ENCODE results near the gene MEGF11.
A peak's percentile ranks its signal among the peaks of the same experiment; 100 is the strongest.

Gene MEGF11

DNA sequence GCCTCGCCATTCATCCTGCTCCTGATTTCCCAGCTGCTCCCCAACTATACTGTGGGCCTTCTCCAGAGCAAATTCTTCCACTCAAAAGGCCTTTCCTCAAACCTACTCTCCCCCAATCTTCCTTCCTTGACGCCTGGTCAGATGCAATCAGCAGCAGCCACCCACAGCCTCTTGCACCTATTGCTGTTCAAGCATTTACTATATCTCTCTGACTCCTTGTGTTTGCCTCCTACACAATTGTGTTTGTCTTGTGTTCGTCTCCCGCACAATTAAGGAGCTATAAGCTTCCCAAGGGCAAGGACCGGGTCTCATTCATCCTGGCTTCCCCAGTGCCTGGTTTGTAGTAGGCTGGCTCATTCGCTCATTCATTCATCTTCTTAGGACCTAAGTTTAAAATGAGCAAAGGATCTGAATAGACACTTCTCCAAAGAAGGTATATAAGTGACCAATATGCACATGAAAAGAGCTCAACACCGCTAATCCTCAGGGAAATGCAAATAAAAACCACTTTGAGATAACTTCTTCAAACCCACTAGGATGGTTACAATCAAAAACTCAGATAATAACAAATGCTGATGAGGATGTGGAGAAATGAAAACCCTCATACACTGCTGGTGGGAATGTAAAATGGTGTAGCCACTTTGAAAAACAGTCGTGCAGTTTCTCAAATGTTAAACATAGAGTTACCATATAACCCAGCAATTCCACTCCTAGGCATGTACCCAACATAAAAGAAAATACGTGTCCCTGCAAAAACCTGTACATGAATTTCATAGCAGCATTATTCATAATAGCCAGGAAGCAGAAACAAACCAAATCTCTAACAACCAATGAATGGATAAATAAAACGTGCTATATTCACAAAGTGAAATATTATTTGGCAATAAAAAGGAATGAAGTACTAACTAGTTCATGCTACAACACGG lies 31.0 kb downstream of the MEGF11 start:
- FAIRE-seq (peak; percentile 33), DNase-seq (ENCODE audit: insufficient read length, low spot score) (no peak)
- no peak for TF ChIP-seq TAF1 (IDR thresholded peaks at IDR 0.05; ENCODE audit: low read depth, low read length)
- no peak for TF ChIP-seq SPI1 (IDR thresholded peaks at IDR 0.05; ENCODE audit: low read depth, low read length)
- TF ChIP-seq POLR2AphosphoS5 (IDR thresholded peaks at IDR 0.05; ENCODE audit: low read depth, low read length): no peak
- TF ChIP-seq PAX5 (IDR thresholded peaks at IDR 0.05; ENCODE audit: insufficient read depth, low read length, severe bottlenecking): no peak
- no peak for TF ChIP-seq POU2F2 (IDR thresholded peaks at IDR 0.05; ENCODE audit: low read depth, low read length)
- TF ChIP-seq POLR2A (IDR thresholded peaks at IDR 0.05; ENCODE audit: low read depth, low read length): no peak

DNA sequence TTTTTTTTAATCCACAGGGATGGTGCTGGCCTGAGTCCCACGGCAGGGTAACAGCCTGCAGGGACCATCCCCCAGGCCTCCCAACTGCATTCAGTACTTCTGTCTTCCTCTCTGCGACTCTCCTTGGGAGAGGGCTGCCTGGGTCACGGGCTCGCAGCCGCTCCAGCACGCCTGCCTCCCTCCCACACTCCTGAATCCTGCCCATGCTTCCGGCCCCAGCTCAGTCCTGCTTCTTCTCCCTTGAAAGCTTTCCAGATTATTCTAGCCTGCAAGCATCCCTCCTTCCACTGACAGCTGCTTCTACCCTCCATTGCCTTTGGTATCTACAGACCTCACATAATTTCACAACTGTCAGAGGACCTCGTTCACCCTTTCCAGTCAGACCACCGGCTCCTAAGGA lies 32.4 kb downstream of the MEGF11 start:
- no peak for FAIRE-seq
- TF ChIP-seq PAX5 (IDR thresholded peaks at IDR 0.05; ENCODE audit: insufficient read depth, low read length, severe bottlenecking) (no peak), SPI1 (IDR thresholded peaks at IDR 0.05; ENCODE audit: low read depth, low read length) (no peak), POLR2AphosphoS5 (IDR thresholded peaks at IDR 0.05; ENCODE audit: low read depth, low read length) (no peak), POU2F2 (IDR thresholded peaks at IDR 0.05; ENCODE audit: low read depth, low read length) (no peak), TAF1 (IDR thresholded peaks at IDR 0.05; ENCODE audit: low read depth, low read length) (no peak), POLR2A (IDR thresholded peaks at IDR 0.05; ENCODE audit: low read depth, low read length) (no peak)
- no peak for DNase-seq (ENCODE audit: insufficient read length, low spot score)

DNA sequence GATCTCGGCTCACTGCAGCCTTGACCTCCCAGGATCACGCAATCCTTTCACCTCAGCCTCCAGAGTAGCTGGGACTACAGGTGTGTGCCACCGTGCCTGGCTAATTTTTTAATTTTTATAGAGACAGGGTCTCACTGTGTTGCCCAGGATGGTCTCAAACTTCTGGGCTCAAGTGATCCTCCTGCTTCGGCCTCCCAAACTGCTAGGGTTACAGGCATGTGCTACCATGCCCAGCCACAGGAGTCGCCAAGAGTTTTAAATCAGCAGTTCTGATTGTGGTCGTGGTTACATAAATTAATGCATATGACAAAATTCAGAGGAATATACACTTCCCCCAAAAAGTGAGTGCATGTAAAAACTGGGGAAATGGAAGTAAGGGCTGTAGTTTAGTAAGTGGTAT lies 32.9 kb downstream of the MEGF11 start:
- no peak for TF ChIP-seq POLR2A (IDR thresholded peaks at IDR 0.05; ENCODE audit: low read depth, low read length)
- no peak for TF ChIP-seq PAX5 (IDR thresholded peaks at IDR 0.05; ENCODE audit: insufficient read depth, low read length, severe bottlenecking)
- no peak for TF ChIP-seq POLR2AphosphoS5 (IDR thresholded peaks at IDR 0.05; ENCODE audit: low read depth, low read length)
- TF ChIP-seq TAF1 (IDR thresholded peaks at IDR 0.05; ENCODE audit: low read depth, low read length): no peak
- TF ChIP-seq SPI1 (IDR thresholded peaks at IDR 0.05; ENCODE audit: low read depth, low read length): no peak
- no peak for TF ChIP-seq POU2F2 (IDR thresholded peaks at IDR 0.05; ENCODE audit: low read depth, low read length)
- FAIRE-seq: no peak
- no peak for DNase-seq (ENCODE audit: insufficient read length, low spot score)

DNA sequence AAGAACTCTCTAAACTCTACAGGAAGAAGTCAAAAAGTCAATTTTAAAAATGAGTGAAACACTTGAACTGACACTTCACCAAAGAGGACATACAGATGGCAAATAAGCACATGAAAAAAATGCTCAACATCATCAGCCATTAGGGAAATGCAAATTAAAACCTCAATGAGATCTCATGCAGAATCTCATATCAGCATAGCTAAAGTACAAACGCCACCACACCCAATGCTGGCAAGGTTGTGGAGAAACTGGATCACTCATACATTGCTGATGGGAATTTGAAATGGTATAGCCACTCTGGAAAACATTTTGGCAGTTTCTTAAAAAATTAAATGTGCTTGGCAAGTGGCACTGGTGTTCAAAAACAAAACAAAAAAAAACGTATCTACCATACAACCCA lies 34.2 kb downstream of the MEGF11 start:
- DNase-seq (ENCODE audit: insufficient read length, low spot score) (no peak), FAIRE-seq (no peak)
- TF ChIP-seq PAX5 (IDR thresholded peaks at IDR 0.05; ENCODE audit: insufficient read depth, low read length, severe bottlenecking) (no peak), POLR2AphosphoS5 (IDR thresholded peaks at IDR 0.05; ENCODE audit: low read depth, low read length) (no peak), POU2F2 (IDR thresholded peaks at IDR 0.05; ENCODE audit: low read depth, low read length) (no peak), SPI1 (IDR thresholded peaks at IDR 0.05; ENCODE audit: low read depth, low read length) (no peak), POLR2A (IDR thresholded peaks at IDR 0.05; ENCODE audit: low read depth, low read length) (no peak), TAF1 (IDR thresholded peaks at IDR 0.05; ENCODE audit: low read depth, low read length) (no peak)

DNA sequence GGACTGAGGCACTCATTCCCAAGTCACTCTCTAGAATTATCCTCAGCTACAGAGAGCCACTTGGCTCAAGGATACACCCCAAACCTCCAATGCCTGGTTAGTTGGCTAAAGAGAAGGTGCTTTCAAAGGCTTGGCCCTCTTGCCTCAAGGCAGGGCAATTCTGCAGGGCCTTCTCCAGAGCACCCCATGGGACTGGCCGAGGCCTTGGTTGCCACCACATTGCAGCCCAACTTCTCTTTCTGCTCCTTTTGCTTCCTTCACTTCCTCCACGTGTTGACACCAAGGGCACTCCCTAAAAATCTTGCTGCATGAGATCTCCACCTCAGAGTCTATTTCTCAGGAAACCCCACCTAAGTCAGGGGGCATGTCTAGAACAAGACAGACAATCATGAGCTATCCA lies 36.7 kb downstream of the MEGF11 start:
- no peak for TF ChIP-seq POU2F2 (IDR thresholded peaks at IDR 0.05; ENCODE audit: low read depth, low read length)
- no peak for TF ChIP-seq POLR2AphosphoS5 (IDR thresholded peaks at IDR 0.05; ENCODE audit: low read depth, low read length)
- no peak for TF ChIP-seq TAF1 (IDR thresholded peaks at IDR 0.05; ENCODE audit: low read depth, low read length)
- no peak for TF ChIP-seq POLR2A (IDR thresholded peaks at IDR 0.05; ENCODE audit: low read depth, low read length)
- no peak for TF ChIP-seq PAX5 (IDR thresholded peaks at IDR 0.05; ENCODE audit: insufficient read depth, low read length, severe bottlenecking)
- FAIRE-seq (no peak), DNase-seq (ENCODE audit: insufficient read length, low spot score) (no peak)

DNA sequence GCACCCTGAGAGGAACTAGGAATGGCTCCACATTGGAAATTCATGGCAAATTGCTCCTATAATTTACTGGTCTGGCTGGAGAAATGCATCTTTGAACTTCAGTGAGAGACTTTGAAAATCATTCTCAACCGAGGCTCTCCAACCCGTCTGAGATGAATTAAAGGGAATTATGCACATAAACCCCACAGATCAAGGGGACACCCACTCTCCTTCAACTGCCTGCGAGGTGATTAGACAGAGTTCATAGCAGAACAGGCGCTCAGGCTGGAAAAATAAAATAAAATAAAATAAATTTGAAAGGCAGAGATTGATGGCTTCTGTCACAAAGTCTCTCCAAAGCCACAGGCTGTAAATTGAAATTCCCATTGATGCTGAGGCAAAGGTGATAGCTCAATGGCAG lies 37.7 kb downstream of the MEGF11 start:
- TF ChIP-seq TAF1 (IDR thresholded peaks at IDR 0.05; ENCODE audit: low read depth, low read length) (no peak), POU2F2 (IDR thresholded peaks at IDR 0.05; ENCODE audit: low read depth, low read length) (no peak), SPI1 (IDR thresholded peaks at IDR 0.05; ENCODE audit: low read depth, low read length) (no peak), PAX5 (IDR thresholded peaks at IDR 0.05; ENCODE audit: insufficient read depth, low read length, severe bottlenecking) (no peak), POLR2A (IDR thresholded peaks at IDR 0.05; ENCODE audit: low read depth, low read length) (no peak), POLR2AphosphoS5 (IDR thresholded peaks at IDR 0.05; ENCODE audit: low read depth, low read length) (no peak)
- DNase-seq (ENCODE audit: insufficient read length, low spot score) (no peak), FAIRE-seq (no peak)

DNA sequence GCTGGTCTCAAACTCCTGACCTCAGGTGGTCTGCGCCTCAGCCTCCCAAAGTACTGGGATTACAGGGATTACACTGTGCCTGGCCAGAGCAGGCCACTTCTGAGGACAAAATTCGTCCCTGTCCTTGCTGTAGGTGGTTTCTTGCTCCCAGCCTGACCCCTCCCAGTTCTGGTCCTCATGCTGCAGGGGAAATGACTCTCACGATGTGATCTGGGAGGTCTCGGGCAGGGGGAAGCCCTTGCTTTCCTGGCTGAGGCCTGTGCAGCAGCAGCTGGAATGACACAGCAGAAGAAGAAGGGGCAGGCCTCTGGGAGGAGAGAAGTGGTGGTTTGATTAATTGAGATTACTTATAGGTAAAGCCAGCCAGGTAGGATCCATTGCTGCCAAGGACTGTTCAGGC lies 39.3 kb downstream of the MEGF11 start:
- FAIRE-seq (no peak), DNase-seq (ENCODE audit: insufficient read length, low spot score) (no peak)
- TF ChIP-seq SPI1 (IDR thresholded peaks at IDR 0.05; ENCODE audit: low read depth, low read length): no peak
- TF ChIP-seq POLR2AphosphoS5 (IDR thresholded peaks at IDR 0.05; ENCODE audit: low read depth, low read length): no peak
- no peak for TF ChIP-seq POU2F2 (IDR thresholded peaks at IDR 0.05; ENCODE audit: low read depth, low read length)
- no peak for TF ChIP-seq TAF1 (IDR thresholded peaks at IDR 0.05; ENCODE audit: low read depth, low read length)
- no peak for TF ChIP-seq PAX5 (IDR thresholded peaks at IDR 0.05; ENCODE audit: insufficient read depth, low read length, severe bottlenecking)
- no peak for TF ChIP-seq POLR2A (IDR thresholded peaks at IDR 0.05; ENCODE audit: low read depth, low read length)

DNA sequence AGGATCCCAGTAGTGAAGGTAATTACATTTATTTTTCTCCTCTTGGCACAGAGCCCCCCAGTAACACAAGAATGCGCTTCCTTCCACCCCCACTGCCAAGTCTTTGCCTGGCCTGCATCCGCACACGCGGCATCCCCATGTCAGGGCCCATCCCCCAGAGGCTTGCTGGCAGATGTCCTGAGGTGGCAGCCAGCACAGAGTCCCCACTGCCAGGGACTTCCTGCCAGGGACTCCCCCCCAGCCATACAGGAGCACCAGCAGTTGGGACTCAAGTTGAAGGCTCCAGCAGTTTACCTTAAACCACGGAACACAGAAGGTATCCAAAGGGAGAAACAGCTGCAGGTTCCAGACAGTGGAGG lies 41.0 kb downstream of the MEGF11 start:
- TF ChIP-seq POU2F2 (IDR thresholded peaks at IDR 0.05; ENCODE audit: low read depth, low read length): no peak
- no peak for TF ChIP-seq TAF1 (IDR thresholded peaks at IDR 0.05; ENCODE audit: low read depth, low read length)
- no peak for TF ChIP-seq POLR2A (IDR thresholded peaks at IDR 0.05; ENCODE audit: low read depth, low read length)
- TF ChIP-seq PAX5 (IDR thresholded peaks at IDR 0.05; ENCODE audit: insufficient read depth, low read length, severe bottlenecking): no peak
- TF ChIP-seq POLR2AphosphoS5 (IDR thresholded peaks at IDR 0.05; ENCODE audit: low read depth, low read length): no peak
- TF ChIP-seq SPI1 (IDR thresholded peaks at IDR 0.05; ENCODE audit: low read depth, low read length): no peak
- DNase-seq (ENCODE audit: insufficient read length, low spot score) (no peak), FAIRE-seq (no peak)

DNA sequence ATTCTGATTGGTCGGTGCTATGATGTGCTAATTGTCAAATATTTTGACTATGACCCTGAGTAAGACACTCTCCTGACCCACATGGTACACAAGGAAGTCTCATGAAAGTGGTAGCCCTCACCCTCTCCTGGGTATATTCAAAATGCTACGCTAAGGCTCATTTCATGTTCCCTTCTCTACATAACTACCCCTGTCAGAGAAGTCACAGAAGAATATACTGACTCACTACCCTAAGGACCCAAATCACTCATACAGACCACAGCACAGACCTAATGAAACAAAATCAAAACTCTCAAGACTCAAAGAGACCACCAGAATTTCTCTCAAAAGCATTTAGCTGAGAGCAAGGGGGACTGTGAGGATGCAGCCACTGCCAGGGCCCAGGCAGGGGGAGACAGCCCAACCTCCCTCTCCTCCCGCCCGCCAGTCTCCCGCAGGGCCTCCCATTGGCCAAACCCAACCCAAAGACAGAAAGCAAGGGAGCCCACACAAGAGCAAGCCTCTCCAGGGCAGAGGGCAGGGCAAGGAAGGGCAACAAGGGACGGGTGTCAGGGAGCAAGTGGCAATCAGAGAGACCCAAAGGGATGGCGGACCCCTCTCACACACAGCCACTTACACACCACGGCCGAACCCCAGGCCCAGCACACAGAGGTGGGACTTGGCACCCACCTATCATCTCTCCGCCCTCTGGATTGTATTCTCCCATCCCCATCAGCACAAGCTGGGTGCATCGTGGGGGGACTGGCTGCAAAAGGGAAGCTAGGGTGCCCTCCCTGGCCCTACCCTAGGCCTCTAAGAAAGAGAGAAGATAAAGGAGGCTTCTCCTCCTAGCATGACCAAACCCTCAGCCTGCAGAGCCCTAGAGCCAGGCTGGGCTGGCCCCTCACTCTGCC lies 41.6 kb downstream of the MEGF11 start:
- TF ChIP-seq TAF1 (IDR thresholded peaks at IDR 0.05; ENCODE audit: low read depth, low read length) (no peak), POU2F2 (IDR thresholded peaks at IDR 0.05; ENCODE audit: low read depth, low read length) (no peak), PAX5 (IDR thresholded peaks at IDR 0.05; ENCODE audit: insufficient read depth, low read length, severe bottlenecking) (no peak), POLR2AphosphoS5 (IDR thresholded peaks at IDR 0.05; ENCODE audit: low read depth, low read length) (no peak), SPI1 (IDR thresholded peaks at IDR 0.05; ENCODE audit: low read depth, low read length) (no peak), POLR2A (IDR thresholded peaks at IDR 0.05; ENCODE audit: low read depth, low read length) (no peak)
- no peak for FAIRE-seq

More for the DNA sequence above, 41.6 kb downstream of the MEGF11 start:
- DNase-seq (ENCODE audit: insufficient read length, low spot score): no peak

All from GM12891 (cell line).